Caco-2 (cell line): Measurements from ENCODE around the gene GP9. TPM values are rescaled to one million over a fixed set of nuclear protein-coding genes. Genes with fewer than 3 reads are reported as not detected.
A peak's percentile ranks its signal among the peaks of the same experiment; 100 is the strongest.

ENCODE experiments used
- BruUV-seq: library from RNA; stranded (reverse); fragments of 400-500 nt; replicated peaks from 2 replicates; lab custom pipeline; 2021; lab: Mats Ljungman, UMichigan
- CTCF ChIA-PET: fragments of 300-600 bp; sonication (Branson Sonifier 250); formaldehyde crosslinking; loops from one replicate; lab custom pipeline; 2022; ENCODE audit warnings: antibody characterized with exemption; lab: Charles Lee
- POLR2A ChIA-PET: fragments of 300-600 bp; sonication (Branson Sonifier 250); formaldehyde crosslinking; loops from one replicate; lab custom pipeline; 2022; ENCODE audit warnings: antibody characterized with exemption; lab: Charles Lee
- DNase-seq, 2 experiments: peaks; one replicate each; pipeline versions ENCODE4 v3.0.0 to v3.0.0-alpha.2; 2020 to 2022
- H3K27me3 ChIP-seq: replicated peaks from 2 replicates; pipeline ENCODE4 v1.6.0; 2011; ENCODE audit warnings: low read length; ENCODE audit not compliant: control insufficient read depth, insufficient read depth
- H3K36me3 ChIP-seq: 2 replicates; pipeline ENCODE4 v1.5.1; 2011; ENCODE audit warnings: low read length; ENCODE audit not compliant: control insufficient read depth, insufficient read depth
- H3K4me1 ChIP-seq: fragments of 250-450 bp; sonication (Bioruptor Pico); 2 replicates; pipeline ENCODE4 v1.5.1; 2020; ENCODE audit warnings: mild to moderate bottlenecking
- H3K4me3 ChIP-seq: 2 replicates; pipeline ENCODE4 v1.5.1; 2011; ENCODE audit warnings: low read depth, mild to moderate bottlenecking, control low read depth, low read length
- H3K9me3 ChIP-seq: fragments of 250-450 bp; sonication (Bioruptor Pico); 2 replicates; pipeline ENCODE4 v1.5.1; 2020; ENCODE audit warnings: mild to moderate bottlenecking, moderate library complexity
- H3K27ac Mint-ChIP-seq: one replicate; pipeline ENCODE4 v1.8.0; 2022; ENCODE audit warnings: mixed read lengths; ENCODE audit not compliant: unreplicated experiment
- H3K27me3 Mint-ChIP-seq: one replicate; pipeline ENCODE4 v1.8.0; 2022; ENCODE audit warnings: mixed read lengths; ENCODE audit not compliant: insufficient read depth, unreplicated experiment
- H3K36me3 Mint-ChIP-seq: one replicate; pipeline ENCODE4 v1.8.0; 2022; ENCODE audit warnings: mild to moderate bottlenecking, mixed read lengths; ENCODE audit not compliant: insufficient read depth, unreplicated experiment
- H3K4me1 Mint-ChIP-seq: one replicate; pipeline ENCODE4 v1.8.0; 2022; ENCODE audit warnings: low read depth, mixed read lengths; ENCODE audit not compliant: unreplicated experiment
- H3K4me3 Mint-ChIP-seq: one replicate; pipeline ENCODE4 v1.8.0; 2022; ENCODE audit warnings: mild to moderate bottlenecking, moderate library complexity, mixed read lengths; ENCODE audit not compliant: unreplicated experiment
- H3K9me3 Mint-ChIP-seq: one replicate; pipeline ENCODE4 v1.8.0; 2022; ENCODE audit warnings: mixed read lengths; ENCODE audit not compliant: unreplicated experiment
- intact Hi-C: fragments of 100-400 bp; cut with micrococcal nuclease; formaldehyde crosslinking; loops from one replicate; pipeline ENCODE4 v1.10.0; 2022; ENCODE audit not compliant: unreplicated experiment
- total RNA-seq: library from RNA; stranded (reverse); gene quantifications from 2 replicates; pipeline ENCODE4 v1.2.3, GENCODE V29; 2022
- TF ChIP-seq, protein P1 (sequence below), 2 experiments: fragments of 200-600 bp in 1 of 2; IDR thresholded peaks; 1 replicate in 1 of 2; 2 replicates in 1 of 2; pipeline versions ENCODE4 v1.5.1 to v1.8.0; 2011 to 2022; ENCODE audit warnings: antibody characterized with exemption in 1 of 2, control low read depth in 1 of 2, inconsistent platforms in 1 of 2, low read depth in 1 of 2, low read length in 1 of 2, mild to moderate bottlenecking in 1 of 2, moderate library complexity in 1 of 2; ENCODE audit not compliant: insufficient read depth in 1 of 2, severe bottlenecking in 1 of 2, unreplicated experiment in 1 of 2

The GP9 gene
- total RNA-seq, 1 experiment from 2014 or later: not detected

DNA sequence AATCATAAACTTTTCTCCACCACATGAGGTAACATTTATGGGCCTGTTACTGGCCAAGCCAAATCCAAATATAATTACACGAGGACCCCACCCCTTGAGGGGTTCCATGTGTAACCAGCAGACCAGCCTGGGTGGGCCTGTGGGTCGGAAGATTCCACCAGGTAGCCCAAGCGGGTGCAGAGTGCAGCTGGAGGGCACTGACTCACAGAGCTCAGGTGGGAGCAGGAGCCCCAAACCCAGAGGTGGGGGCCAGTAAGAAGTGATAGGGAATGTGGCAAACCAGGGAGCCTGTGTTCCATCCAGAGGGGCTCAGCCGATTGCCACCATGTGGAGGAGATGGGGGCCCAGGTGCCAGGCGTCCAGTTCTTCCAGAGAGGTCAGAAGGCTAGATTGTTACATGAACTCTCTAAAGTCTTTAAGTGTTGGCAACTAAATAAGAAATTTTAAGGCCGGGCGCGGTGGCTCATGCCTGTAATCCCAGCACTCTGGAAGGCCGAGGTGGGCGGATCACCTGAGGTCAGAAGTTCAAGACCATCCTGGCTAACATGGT, 2.6 kb downstream of the GP9 start:
- POLR2A ChIA-PET: no interaction called here
- TF ChIP-seq, protein P1, sequence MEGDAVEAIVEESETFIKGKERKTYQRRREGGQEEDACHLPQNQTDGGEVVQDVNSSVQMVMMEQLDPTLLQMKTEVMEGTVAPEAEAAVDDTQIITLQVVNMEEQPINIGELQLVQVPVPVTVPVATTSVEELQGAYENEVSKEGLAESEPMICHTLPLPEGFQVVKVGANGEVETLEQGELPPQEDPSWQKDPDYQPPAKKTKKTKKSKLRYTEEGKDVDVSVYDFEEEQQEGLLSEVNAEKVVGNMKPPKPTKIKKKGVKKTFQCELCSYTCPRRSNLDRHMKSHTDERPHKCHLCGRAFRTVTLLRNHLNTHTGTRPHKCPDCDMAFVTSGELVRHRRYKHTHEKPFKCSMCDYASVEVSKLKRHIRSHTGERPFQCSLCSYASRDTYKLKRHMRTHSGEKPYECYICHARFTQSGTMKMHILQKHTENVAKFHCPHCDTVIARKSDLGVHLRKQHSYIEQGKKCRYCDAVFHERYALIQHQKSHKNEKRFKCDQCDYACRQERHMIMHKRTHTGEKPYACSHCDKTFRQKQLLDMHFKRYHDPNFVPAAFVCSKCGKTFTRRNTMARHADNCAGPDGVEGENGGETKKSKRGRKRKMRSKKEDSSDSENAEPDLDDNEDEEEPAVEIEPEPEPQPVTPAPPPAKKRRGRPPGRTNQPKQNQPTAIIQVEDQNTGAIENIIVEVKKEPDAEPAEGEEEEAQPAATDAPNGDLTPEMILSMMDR (IDR thresholded peaks at IDR 0.05; ENCODE audit: insufficient read depth in 1 of 2, low read depth in 1 of 2, low read length in 1 of 2, severe bottlenecking in 1 of 2, unreplicated experiment in 1 of 2): no peak
- no TSS peak for BruUV-seq

DNA sequence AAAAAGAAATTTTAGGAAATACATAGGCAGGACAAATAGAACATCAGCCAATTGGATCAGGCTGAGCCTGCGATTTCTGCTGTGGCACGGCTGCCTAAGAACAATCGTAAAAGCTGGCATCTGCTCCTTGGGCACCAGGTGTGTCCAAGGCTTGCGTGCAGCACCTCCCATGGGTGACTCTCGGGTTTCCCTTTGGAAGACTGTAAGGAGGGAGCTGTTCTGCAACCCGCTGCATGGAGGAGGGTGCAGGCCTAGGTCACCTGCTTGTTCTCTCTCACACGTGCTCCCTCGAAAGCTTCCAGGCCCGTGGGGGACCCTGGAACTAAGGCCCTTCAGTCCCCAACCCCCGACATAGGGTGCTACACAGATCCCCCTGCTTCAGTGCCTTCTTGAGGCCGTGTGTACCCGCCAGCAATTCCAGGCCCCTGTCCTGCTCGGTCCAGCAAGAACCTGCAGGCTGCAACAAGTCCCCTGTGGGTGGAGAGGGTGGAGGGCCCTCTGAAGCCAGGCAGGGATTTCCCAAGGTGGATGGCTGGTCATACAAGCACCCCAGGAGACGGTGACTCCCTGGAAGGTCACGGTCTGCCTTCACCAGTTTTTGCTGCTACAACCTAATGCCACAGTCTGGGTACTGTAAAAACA, 3.4 kb downstream of the GP9 start:
- DNase-seq: no peak
- Mint-ChIP-seq H3K4me3 (no peak overlapping the region), H3K27ac (no peak overlapping the region), H3K27me3 (no peaks in the 10 kb centered on the region), H3K9me3 (no peaks in the 10 kb centered on the region), H3K36me3 (no peaks in the 10 kb centered on the region), H3K4me1 (no peaks in the 10 kb centered on the region)
- H3K4me1 ChIP-seq: no peaks in the 10 kb centered on the region
- no peak overlapping the region for H3K4me3 ChIP-seq
- TF ChIP-seq, protein P1 (IDR thresholded peaks at IDR 0.05; ENCODE audit: insufficient read depth in 1 of 2, low read depth in 1 of 2, low read length in 1 of 2, severe bottlenecking in 1 of 2, unreplicated experiment in 1 of 2): no peak
- BruUV-seq: no TSS peak
- H3K36me3 ChIP-seq: no peaks in the 10 kb centered on the region
- CTCF ChIA-PET: interaction anchor here (0.7 kb wide), 1 partner anchor 10 kb away, joined by 4 read pairs; no protein-coding TSS in a partner anchor
- no peaks in the 10 kb centered on the region for H3K9me3 ChIP-seq
- intact Hi-C loops: no loop called here
- POLR2A ChIA-PET: no interaction called here
- no peaks in the 10 kb centered on the region for H3K27me3 ChIP-seq

More for the DNA sequence above, 2.6 kb downstream of the GP9 start:
- H3K4me1 Mint-ChIP-seq: no peaks in the 10 kb centered on the region
- intact Hi-C loops: no loop called here
- H3K4me3 ChIP-seq: no peak overlapping the region
- CTCF ChIA-PET: interaction anchor here (0.7 kb wide), 1 partner anchor 9 kb away, joined by 4 read pairs; no protein-coding TSS in a partner anchor
- no peaks in the 10 kb centered on the region for H3K36me3 ChIP-seq
- no peak for DNase-seq
- no peaks in the 10 kb centered on the region for H3K9me3 ChIP-seq
- H3K27ac Mint-ChIP-seq: peak overlapping the region; percentile 39
- no peaks in the 10 kb centered on the region for H3K36me3 Mint-ChIP-seq
- no peak overlapping the region for H3K4me3 Mint-ChIP-seq
- no peaks in the 10 kb centered on the region for H3K4me1 ChIP-seq
- H3K9me3 Mint-ChIP-seq: no peaks in the 10 kb centered on the region
- H3K27me3 Mint-ChIP-seq: no peaks in the 10 kb centered on the region
- no peaks in the 10 kb centered on the region for H3K27me3 ChIP-seq

DNA sequence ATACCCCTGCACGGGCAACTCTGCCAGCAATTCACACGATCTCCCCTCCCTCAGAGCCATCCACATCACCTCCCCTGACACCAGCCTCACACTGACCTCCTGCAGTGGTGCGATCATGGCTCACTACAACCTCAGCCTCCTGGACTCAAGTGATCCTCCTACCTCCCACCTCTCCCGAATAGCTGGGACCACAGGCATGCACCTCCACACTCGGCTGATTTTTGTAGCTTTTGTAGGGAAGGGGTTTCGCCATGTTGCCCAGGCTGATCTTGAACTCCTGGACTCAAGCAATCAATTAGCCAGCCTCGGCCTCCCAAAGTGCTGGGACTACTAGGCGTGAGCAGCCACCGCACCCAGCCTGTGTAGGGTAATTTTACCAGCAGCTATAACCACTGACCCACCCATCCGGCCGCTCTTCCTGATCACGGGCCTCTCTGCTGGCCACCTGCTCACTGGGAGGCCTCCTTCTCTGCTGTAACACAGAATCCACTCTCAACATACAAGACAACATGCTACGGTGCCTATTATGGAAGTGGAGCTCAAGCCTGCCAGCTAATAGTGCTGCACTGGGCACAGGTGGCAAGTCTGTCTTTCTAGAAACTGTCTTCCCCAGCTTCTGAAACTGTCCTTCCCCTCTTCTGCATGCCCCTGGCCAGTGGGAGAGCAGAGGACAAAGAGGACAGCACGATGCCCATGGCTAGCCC, 4.6 kb downstream of the GP9 start:
- no peak for DNase-seq
- Histone ChIP-seq H3K36me3 (no peaks in the 10 kb centered on the region), H3K27me3 (no peaks in the 10 kb centered on the region), H3K4me1 (no peaks in the 10 kb centered on the region), H3K9me3 (no peaks in the 10 kb centered on the region), H3K4me3 (no peak overlapping the region)
- ChIA-PET POLR2A (no interaction called here), CTCF (no interaction called here)
- Mint-ChIP-seq H3K27ac (no peak overlapping the region), H3K36me3 (no peaks in the 10 kb centered on the region), H3K27me3 (no peaks in the 10 kb centered on the region), H3K4me1 (no peaks in the 10 kb centered on the region), H3K4me3 (no peak overlapping the region), H3K9me3 (no peaks in the 10 kb centered on the region)
- no TSS peak for BruUV-seq
- intact Hi-C loops: no loop called here
- TF ChIP-seq, protein P1 (IDR thresholded peaks at IDR 0.05; ENCODE audit: insufficient read depth in 1 of 2, low read depth in 1 of 2, low read length in 1 of 2, severe bottlenecking in 1 of 2, unreplicated experiment in 1 of 2): no peak
